Measurements from ENCODE around the gene USHBP1.

USHBP1 gene

GRCh38 chr19:17260842-17261325 lies 3.7 kb downstream of the USHBP1 start:
- FAIRE-seq = peak; percentile 80

- no peak for FAIRE-seq
Measured at GRCh38 chr19:17259934-17260333, 4.6 kb downstream of the USHBP1 start.

GRCh38 chr19:17259118-17259780 lies 5.3 kb downstream of the USHBP1 start:
- no peak for FAIRE-seq

- no peak for FAIRE-seq
Measured at GRCh38 chr19:17256130-17256529, 8.4 kb downstream of the USHBP1 start.

GRCh38 chr19:17255150-17255621 lies 9.4 kb downstream of the USHBP1 start:
- no peak for FAIRE-seq

GRCh38 chr19:17254636-17255035 lies 9.9 kb downstream of the USHBP1 start:
- no peak for FAIRE-seq

- no peak for FAIRE-seq
Measured at GRCh38 chr19:17249887-17250548, 14.5 kb downstream of the USHBP1 start.

GRCh38 chr19:17248011-17248776 lies 16.4 kb downstream of the USHBP1 start:
- FAIRE-seq = no peak

GRCh38 chr19:17246681-17247425 lies 17.7 kb downstream of the USHBP1 start:
- FAIRE-seq = no peak

GRCh38 chr19:17245535-17245984 lies 19.0 kb downstream of the USHBP1 start, which contains the start of gene NR2F6:
Gene NR2F6 (minus strand): TSS chr19:17245919. CDS start chr19:17245220, 699 bp downstream.
- no peak for FAIRE-seq

GRCh38 chr19:17244618-17245534 lies 19.7 kb downstream of the USHBP1 start:
- FAIRE-seq = no peak

GRCh38 chr19:17243830-17244617 lies 20.5 kb downstream of the USHBP1 start:
- no peak for FAIRE-seq

GRCh38 chr19:17243211-17243829 lies 21.2 kb downstream of the USHBP1 start:
- FAIRE-seq = no peak

- FAIRE-seq = no peak
Measured at GRCh38 chr19:17242431-17243208, 21.9 kb downstream of the USHBP1 start.

- FAIRE-seq = no peak
Measured at GRCh38 chr19:17240826-17241399, 23.6 kb downstream of the USHBP1 start.

GRCh38 chr19:17240062-17240752 lies 24.3 kb downstream of the USHBP1 start:
- no peak for FAIRE-seq

- FAIRE-seq = no peak
Measured at GRCh38 chr19:17237747-17238706, 26.5 kb downstream of the USHBP1 start.

Data from G401.6 (cell line).